Right lung (tissue), 5 donors: ENCODE data around the gene PABPN1L. TPM values are rescaled to one million over a fixed set of nuclear protein-coding genes. Genes with fewer than 3 reads are reported as not detected.

ENCODE experiments used
- DNase-seq, 2 donors: peaks; one replicate each; pipeline ENCODE4 v3.0.0-alpha.2; 2013
- polyA plus RNA-seq, 5 donors: library from polyadenylated mRNA; unstranded; fragments of 120-200 nt; gene quantifications; one replicate each; pipeline versions ENCODE4 v1.2.1 to v1.2.3, GENCODE V29; 2013; ENCODE audit warnings: inconsistent platforms in 1 of 5, low replicate concordance in 1 of 5; ENCODE audit not compliant: insufficient read length in 5 of 5, insufficient read depth in 1 of 5

The PABPN1L gene
- polyA plus RNA-seq, 5 donors: 0.13 to 0.25 TPM; not detected in 3

- no peak for DNase-seq
Observed at GRCh38 chr16:88853325-88853941, 13.0 kb downstream of the PABPN1L start.

- no peak for DNase-seq
Observed at GRCh38 chr16:88851616-88852015, 14.8 kb downstream of the PABPN1L start.

GRCh38 chr16:88850531-88851199 lies 15.8 kb downstream of the PABPN1L start:
- DNase-seq: no peak

GRCh38 chr16:88848557-88848956 lies 17.9 kb downstream of the PABPN1L start:
- no peak for DNase-seq

- DNase-seq: no peak
Observed at GRCh38 chr16:88847654-88848053, 18.8 kb downstream of the PABPN1L start.

- DNase-seq: no peak
Observed at GRCh38 chr16:88846088-88846487, 20.4 kb downstream of the PABPN1L start.

- DNase-seq: no peak
Observed at GRCh38 chr16:88844419-88845036, 21.9 kb downstream of the PABPN1L start.

- no peak for DNase-seq
Observed at GRCh38 chr16:88843256-88843655, 23.2 kb downstream of the PABPN1L start.

- no peak for DNase-seq
Observed at GRCh38 chr16:88842806-88843205, 23.7 kb downstream of the PABPN1L start.

- DNase-seq: no peak
Observed at GRCh38 chr16:88842308-88842756, 24.1 kb downstream of the PABPN1L start.

GRCh38 chr16:88841521-88842307 lies 24.7 kb downstream of the PABPN1L start:
- DNase-seq: no peak

GRCh38 chr16:88840600-88841215 lies 25.8 kb downstream of the PABPN1L start:
- DNase-seq: no peak

GRCh38 chr16:88839745-88840599 lies 26.5 kb downstream of the PABPN1L start:
- DNase-seq: no peak

GRCh38 chr16:88839026-88839529 lies 27.4 kb downstream of the PABPN1L start:
- no peak for DNase-seq

GRCh38 chr16:88838566-88838965 lies 27.9 kb downstream of the PABPN1L start:
- DNase-seq: no peak

- DNase-seq: no peak
Observed at GRCh38 chr16:88837806-88838205, 28.7 kb downstream of the PABPN1L start.

GRCh38 chr16:88836791-88837190 lies 29.7 kb downstream of the PABPN1L start:
- no peak for DNase-seq

GRCh38 chr16:88835818-88836217 lies 30.6 kb downstream of the PABPN1L start:
- no peak for DNase-seq

GRCh38 chr16:88835383-88835782 lies 31.1 kb downstream of the PABPN1L start:
- DNase-seq: no peak

- DNase-seq: no peak
Observed at GRCh38 chr16:88834670-88835069, 31.8 kb downstream of the PABPN1L start.

- DNase-seq: no peak
Observed at GRCh38 chr16:88833086-88833485, 33.4 kb downstream of the PABPN1L start.
